Stimulated activated CD8-positive, alpha-beta memory T cell treated with anti-CD3 and anti-CD28 coated beads, Interleukin-4, amount 100 ng/mL, for 24 hours (primary cell): ENCODE results near the gene LIPT2.

Experiments
- DNase-seq: peaks from one replicate; pipeline ENCODE4 v3.0.0-alpha.2; 2020; ENCODE audit warnings: low read depth

Gene LIPT2

DNA sequence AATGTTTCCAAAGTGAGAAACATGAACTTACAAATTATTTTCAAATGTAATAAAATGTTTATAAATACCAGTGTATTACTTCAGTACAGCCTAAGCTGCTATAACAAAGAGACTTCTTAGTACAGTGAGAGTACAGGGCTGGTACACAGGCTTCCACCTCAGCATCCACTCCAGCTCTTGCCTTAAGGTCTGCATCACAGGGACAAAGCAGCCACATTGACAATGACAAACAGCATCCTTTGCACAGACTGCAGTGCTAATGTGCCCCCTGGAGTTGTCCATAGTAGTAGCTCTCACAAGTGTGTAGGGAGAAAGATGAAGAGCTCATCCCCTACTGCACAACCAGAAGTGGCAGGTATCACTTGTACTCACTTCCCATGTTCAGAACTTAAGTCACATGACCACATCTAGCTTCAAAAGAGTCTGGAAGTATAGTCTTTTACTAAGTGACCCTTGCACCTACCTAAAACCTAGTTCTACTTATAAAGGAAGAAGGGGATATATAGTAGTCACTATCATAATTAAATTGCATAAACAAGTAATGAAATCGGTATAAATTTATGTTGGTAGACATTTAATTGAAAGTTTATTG, 10.7 kb upstream of the LIPT2 start:
- no peak for DNase-seq

DNA sequence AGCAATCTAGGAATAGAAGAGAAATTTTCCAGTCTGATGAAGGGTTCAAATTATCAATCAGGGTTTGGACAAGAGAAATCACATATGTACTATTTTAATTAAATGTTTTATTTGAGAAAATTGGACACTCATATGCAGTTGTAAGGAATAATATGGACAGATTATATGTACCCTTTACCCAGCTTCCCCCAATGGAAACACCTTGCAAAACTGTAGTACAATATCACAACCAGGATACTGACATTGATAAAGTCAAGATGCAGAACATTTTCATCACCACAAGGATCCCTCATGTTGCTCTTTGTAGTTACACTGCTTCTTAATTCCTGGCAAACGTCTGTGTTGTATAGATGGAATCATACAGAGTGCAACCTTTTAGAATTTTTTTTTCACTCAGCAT, 1.4 kb upstream of the LIPT2 start:
- DNase-seq, result no peak

DNA sequence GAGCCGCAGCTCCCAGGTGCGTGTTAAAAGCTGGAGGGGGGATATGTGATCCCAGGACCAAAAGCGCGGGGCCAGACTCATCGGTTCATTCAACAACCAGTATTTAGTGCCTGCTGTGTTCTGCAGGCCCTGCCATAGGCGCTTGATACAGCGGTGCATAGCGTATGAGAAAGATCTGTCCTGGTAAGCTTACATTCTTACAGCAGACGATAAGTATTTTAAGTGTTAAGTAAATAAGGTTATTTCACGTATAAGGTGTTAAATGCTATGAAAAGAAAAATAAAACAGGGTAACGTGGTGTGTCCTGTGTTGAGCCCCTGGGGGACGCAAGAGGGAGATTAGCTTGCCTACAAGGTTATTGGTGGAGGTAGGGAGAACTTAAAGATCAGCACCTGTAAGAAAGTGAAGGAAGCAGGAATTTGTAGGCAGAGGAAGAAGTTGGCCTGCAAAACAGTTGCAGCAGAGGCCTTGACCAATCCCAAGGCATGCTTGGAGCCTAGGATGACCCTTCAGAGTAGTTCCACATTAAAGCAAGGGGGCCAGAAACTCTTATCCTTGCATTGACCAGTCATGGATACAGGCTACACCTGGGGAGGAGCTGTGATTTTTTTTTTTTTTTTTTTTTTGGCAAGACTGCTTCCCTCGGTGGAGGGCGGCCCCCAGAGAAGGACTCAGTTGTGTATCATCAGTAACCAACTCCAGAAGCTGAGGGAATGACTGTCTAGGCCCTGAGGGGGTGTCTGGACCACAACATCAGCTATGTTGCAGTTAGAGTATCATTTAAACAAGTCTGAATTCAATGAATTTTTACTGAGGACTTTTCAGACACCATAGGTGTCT, 487 bp upstream of the LIPT2 start:
- no peak for DNase-seq

DNA sequence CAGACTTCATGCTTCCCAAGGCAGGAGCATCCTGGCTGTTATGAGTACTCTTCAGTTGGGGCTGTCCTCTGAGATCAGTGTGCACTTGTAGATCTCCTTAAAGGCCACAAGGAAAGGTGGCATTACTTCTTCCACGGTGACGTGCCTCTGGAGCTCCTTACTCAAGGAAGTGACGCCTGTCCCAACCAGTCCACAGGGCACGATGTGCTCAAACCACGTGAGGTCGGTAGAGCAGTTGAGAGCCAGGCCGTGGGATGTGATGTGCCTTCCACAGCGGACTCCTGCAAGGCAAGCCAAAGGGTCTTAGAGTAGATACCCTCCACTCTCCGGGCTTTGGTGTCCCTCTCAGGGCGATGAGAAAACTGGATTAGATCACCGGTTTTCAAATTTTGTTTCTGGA, 1.4 kb downstream of the LIPT2 start:
- no peak for DNase-seq

DNA sequence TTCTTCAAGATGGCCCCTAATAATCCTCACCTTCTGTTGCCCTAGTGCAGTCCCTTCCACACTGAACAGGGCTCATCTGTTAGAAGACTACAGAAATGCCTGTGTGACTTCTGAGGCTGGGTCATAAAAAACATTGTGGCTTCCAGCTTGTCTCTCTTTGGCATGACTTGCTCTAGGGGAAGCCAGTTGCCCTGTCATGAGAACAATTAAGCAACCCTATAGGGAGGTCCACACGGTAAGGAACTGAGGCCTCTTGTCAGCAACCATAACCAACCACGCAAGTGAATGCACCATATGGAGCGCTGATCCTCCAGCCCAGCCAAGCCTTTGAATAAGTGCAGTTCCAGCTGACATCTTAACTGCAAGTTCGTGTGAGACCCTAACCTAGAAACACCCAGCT, 2.6 kb downstream of the LIPT2 start:
- no peak for DNase-seq

DNA sequence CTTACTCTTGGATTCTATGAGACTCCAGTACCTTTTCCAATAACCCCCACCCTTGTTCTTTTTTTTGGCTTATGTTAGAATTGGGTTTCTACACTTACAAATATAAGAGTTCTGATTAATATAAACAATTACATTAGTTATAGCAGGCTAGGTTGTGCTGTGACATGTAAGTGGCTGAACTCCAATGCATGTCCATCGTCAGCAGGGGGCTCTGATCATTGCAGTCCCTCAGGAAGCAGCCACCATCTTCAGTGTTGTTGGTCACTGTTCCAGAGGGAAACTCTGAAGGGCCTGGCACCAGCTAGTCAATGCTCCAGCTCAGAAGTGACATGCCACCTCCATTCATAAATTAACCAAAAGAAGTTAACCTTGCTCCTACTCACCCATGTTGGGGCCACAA, 5.6 kb downstream of the LIPT2 start:
- no peak for DNase-seq

DNA sequence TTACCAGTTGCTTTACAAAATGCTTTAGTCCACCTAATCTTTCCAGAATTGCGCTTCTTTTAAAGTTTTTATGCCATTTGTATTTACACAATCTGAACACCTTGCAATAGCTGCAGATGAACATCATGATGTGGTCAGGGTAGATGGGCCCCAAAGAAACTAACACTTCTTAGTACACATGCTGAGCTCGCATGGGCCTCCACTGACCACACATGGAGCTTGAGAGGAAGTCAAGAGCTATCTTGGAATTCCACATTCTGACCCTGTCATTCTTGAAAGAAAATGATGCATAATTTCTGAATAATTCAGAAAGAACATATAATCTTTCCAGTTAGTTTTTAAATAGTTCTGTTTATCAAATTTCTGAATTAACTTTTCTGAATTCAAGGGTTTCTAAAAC, 7.7 kb downstream of the LIPT2 start:
- no peak for DNase-seq

DNA sequence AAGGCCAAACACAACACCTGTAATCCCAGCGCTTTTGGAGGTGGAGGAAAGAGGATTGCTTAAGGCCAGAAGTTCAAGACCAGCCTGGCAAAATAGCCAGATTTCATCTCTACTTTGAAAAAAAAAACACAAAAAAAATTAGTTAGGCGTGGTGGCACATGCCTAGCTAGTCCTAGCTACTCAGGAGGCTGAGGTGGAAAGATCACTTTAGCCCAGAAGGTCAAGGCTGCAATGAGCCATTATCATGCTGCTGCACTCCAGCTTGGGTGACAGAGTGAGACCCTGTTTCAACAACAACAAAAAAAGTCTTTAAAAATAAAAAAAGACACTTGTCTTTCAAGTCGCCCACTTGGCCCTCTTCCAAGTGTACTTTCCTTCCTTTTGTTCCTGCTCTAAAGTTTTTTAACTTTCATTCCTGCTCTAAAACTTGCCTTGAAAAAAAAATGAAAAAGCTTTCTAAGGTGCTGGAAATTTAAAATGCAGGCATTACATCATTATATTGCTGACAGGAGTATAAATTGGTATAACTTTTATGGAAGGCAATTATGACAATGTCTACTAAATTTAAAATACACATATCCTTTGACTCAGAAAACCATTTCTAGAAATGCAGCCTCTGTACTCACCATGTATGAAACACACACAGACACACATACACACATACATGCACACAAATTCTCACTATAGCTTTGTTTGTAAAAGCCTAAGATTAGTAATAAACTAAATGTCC, 12.7 kb downstream of the LIPT2 start:
- DNase-seq, result no peak

DNA sequence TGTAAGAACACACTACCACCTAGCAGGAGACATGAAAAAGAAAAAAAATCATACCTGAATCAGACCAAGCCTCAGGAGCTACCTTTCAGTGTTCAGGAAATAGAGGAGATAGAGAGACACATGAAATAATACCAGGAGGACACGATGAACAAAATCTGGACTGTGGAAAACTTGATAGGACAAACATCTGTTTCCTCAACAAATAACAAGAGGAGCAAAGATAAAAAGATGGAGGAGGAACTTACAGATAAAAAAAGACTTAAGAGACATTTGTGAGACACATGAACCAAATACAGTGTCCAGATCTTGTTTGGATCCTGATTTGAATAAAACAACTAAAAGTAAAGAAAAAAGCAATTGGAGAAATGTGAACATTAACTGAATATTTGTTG, 13.8 kb downstream of the LIPT2 start:
- no peak for DNase-seq

DNA sequence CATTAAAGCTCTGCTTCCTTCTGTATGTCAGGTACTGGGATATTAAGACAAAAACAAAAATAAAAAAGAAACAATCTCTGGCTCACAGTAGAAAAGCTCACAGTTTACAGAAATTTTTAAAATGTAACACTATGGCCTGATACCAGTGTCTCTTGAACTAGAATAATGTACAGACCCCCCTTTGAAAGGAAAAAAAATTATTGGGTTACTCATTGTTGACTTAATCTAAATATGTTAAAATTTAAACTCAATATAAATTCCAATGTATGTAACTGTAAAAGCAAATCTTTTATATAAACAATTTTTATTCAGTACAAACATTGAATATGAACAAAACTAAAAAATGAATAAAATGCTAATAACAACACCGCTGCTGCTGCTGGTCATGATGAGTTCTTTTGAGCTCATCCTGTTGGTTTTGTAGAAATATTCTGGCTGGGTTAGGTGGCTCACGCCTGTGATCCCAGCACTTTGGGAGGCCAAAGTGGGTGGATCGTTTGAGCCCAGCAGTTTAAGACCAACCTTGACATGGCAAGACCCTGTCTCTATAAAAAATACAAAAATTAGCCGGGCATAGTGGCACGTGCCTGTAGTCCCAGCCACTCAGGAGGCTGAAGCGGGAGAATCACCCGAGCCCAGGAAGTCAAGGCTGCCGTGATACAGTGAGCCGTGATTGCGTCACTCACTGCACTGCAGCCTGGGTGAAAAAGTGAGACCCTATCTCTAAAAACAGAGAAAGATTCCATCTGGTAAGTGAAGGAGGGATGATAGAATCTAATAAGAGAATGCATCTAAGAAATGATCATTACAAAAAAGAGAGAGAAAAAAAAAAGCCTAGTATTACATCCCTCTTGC, 14.4 kb downstream of the LIPT2 start:
- no peak for DNase-seq

DNA sequence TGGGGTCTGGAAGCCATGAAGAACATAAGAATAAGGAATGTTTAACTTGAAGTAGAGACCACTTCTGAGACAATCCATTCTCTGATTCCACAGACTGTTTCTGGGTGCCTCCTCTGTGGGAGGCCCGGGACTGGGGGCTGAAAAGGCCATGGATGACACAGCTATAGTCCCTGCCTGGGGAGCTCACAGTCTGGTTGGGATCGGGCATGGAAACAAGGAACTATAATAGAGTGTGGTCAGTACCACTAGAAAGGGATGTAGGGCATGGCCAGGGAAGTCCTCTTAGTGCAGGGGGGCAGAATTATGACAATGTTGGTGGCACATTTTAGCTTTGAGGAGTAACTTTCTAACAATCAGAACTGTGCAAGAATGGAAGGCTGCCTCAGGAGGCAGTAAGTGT, 17.0 kb downstream of the LIPT2 start:
- DNase-seq, result no peak

DNA sequence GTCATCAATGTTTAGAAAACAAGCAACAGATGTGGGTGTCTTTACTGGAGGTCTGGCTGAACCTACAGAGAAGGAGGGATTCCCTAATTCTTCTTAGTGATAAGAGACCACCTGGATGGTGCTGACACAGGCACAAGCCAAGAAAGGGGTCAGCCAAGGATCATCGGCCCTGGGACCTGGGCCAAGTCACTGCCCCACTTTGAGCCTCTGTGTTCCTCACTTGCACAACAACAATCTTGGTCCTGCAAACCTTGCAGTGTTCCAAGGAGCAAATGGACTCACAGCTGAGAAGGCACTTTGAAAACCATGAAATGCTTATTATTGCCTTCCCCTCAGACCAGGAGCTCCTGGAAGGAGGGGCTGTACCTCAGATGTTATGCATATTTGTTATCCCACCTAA, 19.2 kb downstream of the LIPT2 start:
- no peak for DNase-seq

DNA sequence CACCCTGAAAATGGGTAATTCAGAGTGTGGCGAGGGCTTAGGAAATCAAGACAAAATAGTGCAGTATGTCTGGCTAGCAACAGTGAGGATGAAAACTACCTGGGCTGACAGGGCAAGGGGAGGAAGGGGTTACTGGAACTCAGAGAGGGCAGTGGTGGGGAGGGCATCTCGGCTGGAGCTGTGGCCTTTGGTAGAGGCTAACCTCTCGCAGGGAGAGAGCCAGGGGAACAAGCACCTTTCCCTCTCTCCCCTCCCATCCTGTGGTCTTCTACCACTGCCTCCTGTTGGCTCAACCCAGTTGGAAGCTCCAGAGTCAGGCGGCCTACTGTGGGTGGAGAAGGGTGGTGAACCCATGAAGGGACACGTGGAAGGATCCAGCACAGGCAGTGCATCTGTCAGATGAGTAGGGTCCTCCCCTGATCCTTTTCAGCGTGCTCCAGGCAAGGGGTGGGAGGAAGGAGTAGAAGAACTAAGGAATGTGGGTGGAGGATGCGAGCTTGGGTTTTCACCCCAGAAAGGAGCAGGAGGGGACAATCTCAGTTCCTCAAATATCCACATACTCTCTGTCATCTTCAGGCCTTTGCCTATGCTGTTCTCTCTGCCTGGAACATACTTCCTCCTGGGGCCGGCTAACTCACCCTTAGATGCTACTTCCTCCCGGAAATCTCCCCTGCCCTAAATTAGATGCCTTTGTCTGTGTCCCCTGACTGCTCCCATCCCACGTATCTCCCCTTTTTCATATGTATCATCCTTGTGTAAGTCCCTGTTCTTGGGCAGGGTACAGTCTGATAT, 19.9 kb downstream of the LIPT2 start:
- DNase-seq, result no peak

DNA sequence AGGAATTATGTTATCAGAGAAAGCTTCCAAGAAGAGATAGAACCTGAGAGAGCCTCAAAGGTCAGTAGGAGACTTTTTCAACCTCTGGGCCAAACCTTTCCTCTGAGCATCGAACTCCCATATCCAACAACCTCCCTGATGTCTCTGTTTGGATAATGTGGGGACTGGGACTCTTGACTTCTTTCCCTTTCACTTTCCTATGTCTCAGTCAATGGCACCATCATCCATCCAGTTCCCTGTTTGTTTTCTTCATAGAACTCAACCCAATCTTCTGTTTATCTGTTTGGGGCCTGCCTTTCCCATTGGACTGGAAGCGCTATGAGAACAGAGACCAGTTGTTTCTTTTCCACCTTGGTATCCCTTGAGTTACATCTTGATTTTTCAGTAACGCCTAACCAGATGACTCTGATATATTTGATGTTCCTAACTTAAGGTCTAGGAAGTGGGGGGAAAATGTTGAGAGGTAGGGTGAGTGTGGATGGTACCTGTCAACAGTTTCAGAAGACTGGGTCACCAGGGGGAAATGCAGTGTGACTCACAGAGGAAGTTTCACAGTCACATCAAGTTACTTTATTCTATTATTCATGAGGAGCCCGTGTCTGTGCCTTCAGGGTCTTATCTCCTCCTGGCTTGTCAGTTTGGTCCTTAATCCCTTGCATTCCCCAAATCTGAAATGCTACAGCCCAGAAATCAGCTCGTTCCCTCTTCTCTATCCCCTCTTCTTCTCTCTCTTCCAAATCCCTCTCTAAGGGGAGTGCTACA, 21.7 kb downstream of the LIPT2 start:
- DNase-seq, result no peak

DNA sequence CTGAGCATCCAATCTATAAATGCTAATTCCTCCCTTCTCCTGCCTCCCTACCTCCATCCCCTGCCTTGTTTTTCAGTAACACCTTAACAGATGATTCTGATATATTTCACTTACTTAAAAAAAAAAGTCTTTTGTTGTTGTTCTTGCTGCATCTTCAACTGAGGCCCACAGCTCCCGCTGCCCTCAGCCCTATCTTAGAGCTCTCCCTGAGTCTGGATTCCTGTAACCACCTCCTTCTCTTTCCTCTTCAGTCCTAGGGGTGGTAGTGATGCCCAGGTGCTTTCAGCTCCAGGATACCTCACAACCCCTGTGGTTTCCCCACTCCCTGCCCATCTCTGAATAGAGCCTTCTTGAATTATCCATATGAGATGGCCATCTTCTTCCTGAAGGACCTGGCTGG, 22.5 kb downstream of the LIPT2 start:
- DNase-seq, result no peak

DNA sequence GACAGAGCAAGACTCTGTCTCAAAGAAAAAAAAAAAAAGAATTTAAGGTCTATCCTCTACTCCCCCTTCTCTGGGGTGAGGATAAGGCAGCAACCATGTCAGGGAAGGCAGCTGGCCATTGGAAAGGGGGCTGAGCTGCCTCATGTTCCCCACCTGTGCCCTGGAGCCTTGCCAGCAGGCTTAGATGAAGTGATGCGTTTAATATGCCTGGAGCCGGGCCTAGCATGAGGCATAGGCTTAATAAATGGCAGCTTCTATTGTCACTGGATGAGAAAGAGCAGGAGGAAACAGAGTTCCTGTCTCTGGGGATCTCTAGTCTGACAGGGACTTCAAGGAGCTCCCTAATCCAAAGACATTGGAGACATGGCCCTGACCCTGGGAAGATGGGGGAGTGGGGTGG, 23.0 kb downstream of the LIPT2 start:
- DNase-seq, result no peak

DNA sequence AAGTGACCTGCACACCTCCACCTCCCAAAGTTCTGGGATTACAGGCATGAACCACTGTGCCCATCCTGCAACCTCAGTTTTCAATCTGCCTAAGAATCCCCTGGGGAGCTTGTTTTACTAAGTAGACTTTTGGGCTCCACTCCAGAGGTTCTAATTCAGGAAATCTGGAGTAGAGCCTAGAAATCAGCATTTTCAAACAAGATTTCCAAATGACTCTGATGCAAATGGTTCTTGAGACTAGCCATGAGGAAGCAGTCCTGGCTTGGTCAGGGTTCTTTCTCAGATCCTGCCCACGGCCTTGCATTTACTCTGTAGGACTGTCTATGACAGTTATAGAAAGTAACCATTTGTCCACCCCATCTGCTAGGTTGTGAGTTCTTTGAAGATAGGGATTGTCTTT, 24.6 kb downstream of the LIPT2 start:
- no peak for DNase-seq

DNA sequence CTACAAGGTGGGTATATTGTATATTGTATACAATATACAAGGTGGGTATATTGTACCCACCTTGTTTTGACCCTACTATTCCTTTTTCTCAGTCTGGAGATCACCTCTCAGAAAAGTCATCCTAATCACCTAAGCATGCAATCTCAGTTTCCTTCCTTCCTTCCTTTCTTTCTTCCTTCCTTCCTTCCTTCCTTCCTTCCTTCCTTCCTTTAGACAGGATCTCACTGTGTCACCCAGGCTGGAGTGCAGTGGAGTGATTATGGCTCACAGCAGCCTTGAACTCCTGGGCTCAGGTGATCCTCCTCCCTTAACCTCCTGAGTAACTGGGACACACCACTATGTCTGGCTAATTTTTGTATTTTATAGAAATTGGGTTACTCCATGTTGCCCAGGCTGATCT, 25.0 kb downstream of the LIPT2 start:
- DNase-seq, result no peak

DNA sequence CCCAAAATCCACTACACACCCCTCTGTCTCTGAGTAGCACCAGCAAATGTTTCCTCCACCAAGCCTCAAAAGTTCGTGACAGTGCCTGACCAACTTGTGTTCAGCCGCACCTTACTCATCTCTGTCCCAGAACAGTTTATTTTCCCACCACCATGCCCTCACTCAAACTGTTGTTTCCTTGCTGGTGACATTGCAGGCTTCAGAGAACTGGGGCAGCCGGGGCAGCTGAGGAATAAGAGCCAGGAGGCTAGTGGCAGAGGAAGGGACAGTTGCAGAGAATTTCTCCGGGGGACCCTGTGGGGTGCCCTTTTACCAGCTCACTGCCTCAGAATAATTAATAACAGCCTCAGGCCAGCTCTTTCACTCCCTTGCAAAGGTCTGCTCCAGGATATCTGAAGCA, 25.5 kb downstream of the LIPT2 start:
- DNase-seq, result no peak

DNA sequence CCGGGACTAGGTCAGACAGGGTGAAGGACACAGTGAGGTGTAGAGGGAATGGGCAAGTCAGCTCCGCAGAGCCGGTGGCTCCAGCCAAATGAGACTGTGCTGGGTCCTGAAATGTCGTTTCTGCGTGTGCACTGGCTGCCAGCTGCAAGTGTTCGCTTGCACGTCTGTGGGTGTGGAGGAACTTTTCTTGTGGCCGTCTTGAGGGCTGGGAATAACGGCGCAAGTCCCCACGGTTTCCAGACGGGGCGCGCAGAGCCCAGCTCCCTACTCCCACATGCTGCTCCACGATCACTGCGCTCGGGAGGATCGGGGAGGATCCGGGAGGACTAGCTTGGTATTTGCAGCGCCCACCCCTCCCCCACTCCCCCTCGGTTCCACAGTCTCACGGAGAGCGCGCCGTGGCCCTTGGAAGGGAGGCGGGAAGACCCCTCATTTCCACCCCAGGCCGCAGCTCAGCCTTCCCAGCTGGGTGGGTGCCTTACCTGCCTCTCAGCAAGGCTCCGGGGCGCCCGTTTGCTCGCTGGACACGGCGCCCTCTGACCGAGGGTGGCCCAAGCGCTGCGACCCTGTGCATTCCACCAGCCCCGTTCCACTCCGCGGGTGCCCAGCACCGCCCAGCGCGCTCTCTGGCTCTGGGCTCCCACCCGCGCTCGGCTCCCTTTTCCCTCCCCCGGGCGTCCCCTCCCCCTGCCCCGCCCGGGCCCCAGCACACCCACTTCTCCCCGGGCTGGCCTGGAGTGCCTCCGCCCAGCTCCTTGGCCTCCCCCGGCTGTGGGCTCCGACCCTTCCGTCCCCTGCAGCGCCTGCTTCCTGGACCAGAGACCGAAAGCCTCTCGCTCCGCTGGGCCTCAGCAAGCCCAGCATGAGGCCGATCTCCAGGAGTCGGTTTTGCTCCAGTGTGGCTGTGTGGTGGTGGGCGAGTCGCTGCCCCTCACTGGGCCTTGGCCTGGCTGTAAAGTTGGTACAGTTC, 26.3 kb downstream of the LIPT2 start, which contains the start of gene KCNE3:
TSS of gene KCNE3 (minus strand) at position 634 of the 970 bp plus-strand sequence. CDS start 9,986 bp downstream, outside the sequence.
- DNase-seq, result no peak
